SJCRH30 (cell line): Measurements from ENCODE around the gene APOBEC3B. TPM values are rescaled to one million over a fixed set of nuclear protein-coding genes. Genes with fewer than 3 reads are reported as not detected.
"Not testable (repeated sequence)": the region's sequence is repeated elsewhere in the genome, so short reads cannot be mapped to it uniquely, and the experiment has no call there.

Source experiments
- DNase-seq, 2 experiments: peaks; one replicate each; pipeline ENCODE4 v3.0.0-alpha.2; 2015 to 2020
- H3K27ac ChIP-seq: fragments of 250-450 bp; sonication (Bioruptor Pico); 2 replicates; pipeline ENCODE4 v1.5.1; 2020; ENCODE audit warnings: mild to moderate bottlenecking, moderate library complexity
- H3K27me3 ChIP-seq: fragments of 250-450 bp; sonication (Bioruptor Pico); 2 replicates; pipeline ENCODE4 v1.5.1; 2020; ENCODE audit warnings: mild to moderate bottlenecking, moderate library complexity
- H3K36me3 ChIP-seq: fragments of 250-450 bp; sonication (Bioruptor Pico); 2 replicates; pipeline ENCODE4 v1.5.1; 2020; ENCODE audit warnings: mild to moderate bottlenecking, moderate library complexity
- H3K4me1 ChIP-seq: fragments of 250-450 bp; sonication (Bioruptor Pico); 2 replicates; pipeline ENCODE4 v1.5.1; 2020; ENCODE audit warnings: mild to moderate bottlenecking, moderate library complexity
- H3K4me3 ChIP-seq: fragments of 250-450 bp; sonication (Bioruptor Pico); 2 replicates; pipeline ENCODE4 v1.5.1; 2020; ENCODE audit warnings: mild to moderate bottlenecking, moderate library complexity
- H3K9me3 ChIP-seq: fragments of 250-450 bp; sonication (Bioruptor Pico); replicated peaks from 2 replicates; pipeline ENCODE4 v1.5.1; 2020; ENCODE audit warnings: mild to moderate bottlenecking, moderate library complexity
- total RNA-seq: library from RNA; depleted of rRNA; stranded (reverse); fragments of >200 nt; shearing (Covaris generic); gene quantifications from 2 replicates; pipeline ENCODE4 v1.2.3, GENCODE V29; 2014

The APOBEC3B gene
- total RNA-seq, 1 experiment from 2014 or later: 16.6 TPM

- no peaks in the 10 kb centered on the region for H3K27me3 ChIP-seq
- no peak overlapping the region for H3K4me3 ChIP-seq
- no peaks in the 10 kb centered on the region for H3K4me1 ChIP-seq
- H3K36me3 ChIP-seq: no peaks in the 10 kb centered on the region
- H3K9me3 ChIP-seq: no peaks in the 10 kb centered on the region
- DNase-seq: no peak
- H3K27ac ChIP-seq: no peak overlapping the region
Measured at GRCh38 chr22:38987171-38987895, 5.2 kb downstream of the APOBEC3B start.

- H3K9me3 ChIP-seq: no peaks in the 10 kb centered on the region
- H3K27me3 ChIP-seq: no peaks in the 10 kb centered on the region
- no peak for DNase-seq
- H3K36me3 ChIP-seq: no peaks in the 10 kb centered on the region
- no peak overlapping the region for H3K27ac ChIP-seq
- H3K4me3 ChIP-seq: no peak overlapping the region
- no peaks in the 10 kb centered on the region for H3K4me1 ChIP-seq
Measured at GRCh38 chr22:38989466-38989865, 7.3 kb downstream of the APOBEC3B start.

- H3K36me3 ChIP-seq, H3K27ac ChIP-seq, H3K27me3 ChIP-seq, H3K4me1 ChIP-seq, H3K4me3 ChIP-seq, H3K9me3 ChIP-seq: not testable (repeated sequence)
- DNase-seq: peak; percentile 17 to 33
Measured at GRCh38 chr22:38992871-38993371, 10.8 kb downstream of the APOBEC3B start.

- Histone ChIP-seq H3K27ac (no peak overlapping the region), H3K36me3 (no peaks in the 10 kb centered on the region), H3K27me3 (no peaks in the 10 kb centered on the region; the same call in 1 of the 2 replicates), H3K9me3 (no peaks in the 10 kb centered on the region), H3K4me1 (no peaks in the 10 kb centered on the region), H3K4me3 (no peak overlapping the region)
- DNase-seq: no peak
Measured at GRCh38 chr22:38996105-38996504, 14.0 kb downstream of the APOBEC3B start.

- no peak for DNase-seq
- H3K36me3 ChIP-seq: no peaks in the 10 kb centered on the region
- no peak overlapping the region for H3K4me3 ChIP-seq
- no peaks in the 10 kb centered on the region for H3K9me3 ChIP-seq
- H3K4me1 ChIP-seq: no peaks in the 10 kb centered on the region
- H3K27me3 ChIP-seq: no peaks in the 10 kb centered on the region; the same call in 1 of the 2 replicates
- H3K27ac ChIP-seq: no peak overlapping the region
Measured at GRCh38 chr22:38997518-38997917, 15.4 kb downstream of the APOBEC3B start.

GRCh38 chr22:39003165-39003638 is 21.1 kb downstream of the APOBEC3B start:
- H3K4me3 ChIP-seq: no peak overlapping the region
- H3K27ac ChIP-seq: no peak overlapping the region
- H3K4me1 ChIP-seq: peaks cover 3% of the 10 kb centered on the region; the same call in 1 of the 2 replicates
- H3K36me3 ChIP-seq: no peaks in the 10 kb centered on the region
- peak; percentile 66 to 83 for DNase-seq
- H3K27me3 ChIP-seq: no peaks in the 10 kb centered on the region
- no peaks in the 10 kb centered on the region for H3K9me3 ChIP-seq

GRCh38 chr22:39007177-39007576 is 25.0 kb downstream of the APOBEC3B start:
- no peaks in the 10 kb centered on the region for H3K9me3 ChIP-seq
- H3K4me3 ChIP-seq: no peak overlapping the region
- no peaks in the 10 kb centered on the region for H3K36me3 ChIP-seq
- H3K27me3 ChIP-seq: no peaks in the 10 kb centered on the region
- no peak for DNase-seq
- H3K27ac ChIP-seq: no peak overlapping the region
- peaks cover 3% of the 10 kb centered on the region; the same call in 1 of the 2 replicates for H3K4me1 ChIP-seq

- H3K4me3 ChIP-seq, H3K4me1 ChIP-seq, H3K36me3 ChIP-seq, H3K27me3 ChIP-seq, H3K9me3 ChIP-seq, H3K27ac ChIP-seq, DNase-seq: not testable (repeated sequence)
Measured at GRCh38 chr22:39008271-39008850, 26.2 kb downstream of the APOBEC3B start.

GRCh38 chr22:39010946-39011345 is 28.8 kb downstream of the APOBEC3B start:
- no peaks in the 10 kb centered on the region for H3K36me3 ChIP-seq
- H3K27ac ChIP-seq: no peak overlapping the region
- H3K4me3 ChIP-seq: no peak overlapping the region
- H3K4me1 ChIP-seq: no peaks in the 10 kb centered on the region
- H3K27me3 ChIP-seq: no peaks in the 10 kb centered on the region
- no peaks in the 10 kb centered on the region for H3K9me3 ChIP-seq
- no peak for DNase-seq

GRCh38 chr22:39012533-39013511 is 30.7 kb downstream of the APOBEC3B start:
- DNase-seq: no peak
- H3K4me1 ChIP-seq: no peaks in the 10 kb centered on the region
- H3K27me3 ChIP-seq: no peaks in the 10 kb centered on the region
- no peaks in the 10 kb centered on the region for H3K9me3 ChIP-seq
- H3K36me3 ChIP-seq: no peaks in the 10 kb centered on the region
- no peak overlapping the region for H3K4me3 ChIP-seq
- no peak overlapping the region for H3K27ac ChIP-seq

GRCh38 chr22:39013561-39013941 is 31.4 kb downstream of the APOBEC3B start:
- H3K36me3 ChIP-seq, H3K9me3 ChIP-seq, H3K4me1 ChIP-seq, DNase-seq, H3K27ac ChIP-seq, H3K4me3 ChIP-seq, H3K27me3 ChIP-seq: not testable (repeated sequence)

- Histone ChIP-seq H3K27me3 (no peaks in the 10 kb centered on the region), H3K36me3 (no peaks in the 10 kb centered on the region)
- DNase-seq: peak; percentile 60 to 69
Measured at GRCh38 chr22:39013942-39014722, 32.0 kb downstream of the APOBEC3B start, which contains the start of gene APOBEC3C. APOBEC3C (plus strand) TSS chr22:39014257; CDS start chr22:39014363, 106 bp downstream.

GRCh38 chr22:39014723-39015121 is 32.6 kb downstream of the APOBEC3B start:
- not testable (repeated sequence) for H3K9me3 ChIP-seq, H3K27me3 ChIP-seq, H3K36me3 ChIP-seq, DNase-seq, H3K27ac ChIP-seq, H3K4me1 ChIP-seq
- peak overlapping the region; percentile 51 for H3K4me3 ChIP-seq

More at GRCh38 chr22:39013942-39014722, 32.0 kb downstream of the APOBEC3B start, which contains the start of gene APOBEC3C:
- Histone ChIP-seq H3K27ac (no peak within 1 kb of the TSS), H3K4me3 (peak within 1 kb of the TSS; percentile 51), H3K4me1 (no peaks in the 10 kb centered on the region), H3K9me3 (no peaks in the 10 kb centered on the region)

- Histone ChIP-seq H3K36me3 (no peaks in the 10 kb centered on the region), H3K4me3 (no peak overlapping the region), H3K27ac (no peak overlapping the region), H3K27me3 (no peaks in the 10 kb centered on the region), H3K4me1 (no peaks in the 10 kb centered on the region), H3K9me3 (no peaks in the 10 kb centered on the region)
- DNase-seq: no peak
Measured at GRCh38 chr22:39016592-39016991, 34.4 kb downstream of the APOBEC3B start.
